HG02981 (cell line): Measurements from ENCODE around the gene NOTCH2.

Source experiments
- ATAC-seq: cut with Tn5 transposase; IDR thresholded peaks from one replicate; pipeline ENCODE4 v1.9.1; 2021; ENCODE audit warnings: mild to moderate bottlenecking, moderate library complexity; ENCODE audit not compliant: unreplicated experiment

NOTCH2 gene

DNA sequence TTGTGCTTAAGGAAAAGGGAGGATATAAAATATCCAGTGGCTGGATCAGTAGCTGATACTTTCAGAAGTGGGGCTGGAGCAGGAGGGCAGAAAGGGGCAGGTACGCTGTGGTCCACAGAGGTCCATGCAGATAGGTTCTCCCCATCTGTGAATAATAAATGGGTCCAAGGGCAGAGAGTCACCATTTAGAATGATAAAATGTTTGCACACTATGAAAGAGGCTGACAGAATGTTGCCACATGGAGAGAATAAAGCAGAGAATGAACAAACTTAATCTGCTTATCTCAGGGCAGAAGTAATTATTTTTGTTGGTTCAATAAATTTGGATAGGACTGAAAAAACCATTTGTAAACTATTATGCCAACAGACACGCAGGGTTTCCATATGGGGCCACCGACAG lies 156.5 kb downstream of the NOTCH2 start:
- no peak for ATAC-seq

GRCh38 chr1:119911775-119912174 lies 157.7 kb downstream of the NOTCH2 start:
- ATAC-seq = no peak

GRCh38 chr1:119910618-119911017 lies 158.8 kb downstream of the NOTCH2 start:
- no peak for ATAC-seq

GRCh38 chr1:119909890-119910596 lies 159.4 kb downstream of the NOTCH2 start:
- ATAC-seq = no peak

- ATAC-seq = no peak
Observed at GRCh38 chr1:119908661-119909060, 160.8 kb downstream of the NOTCH2 start.

DNA sequence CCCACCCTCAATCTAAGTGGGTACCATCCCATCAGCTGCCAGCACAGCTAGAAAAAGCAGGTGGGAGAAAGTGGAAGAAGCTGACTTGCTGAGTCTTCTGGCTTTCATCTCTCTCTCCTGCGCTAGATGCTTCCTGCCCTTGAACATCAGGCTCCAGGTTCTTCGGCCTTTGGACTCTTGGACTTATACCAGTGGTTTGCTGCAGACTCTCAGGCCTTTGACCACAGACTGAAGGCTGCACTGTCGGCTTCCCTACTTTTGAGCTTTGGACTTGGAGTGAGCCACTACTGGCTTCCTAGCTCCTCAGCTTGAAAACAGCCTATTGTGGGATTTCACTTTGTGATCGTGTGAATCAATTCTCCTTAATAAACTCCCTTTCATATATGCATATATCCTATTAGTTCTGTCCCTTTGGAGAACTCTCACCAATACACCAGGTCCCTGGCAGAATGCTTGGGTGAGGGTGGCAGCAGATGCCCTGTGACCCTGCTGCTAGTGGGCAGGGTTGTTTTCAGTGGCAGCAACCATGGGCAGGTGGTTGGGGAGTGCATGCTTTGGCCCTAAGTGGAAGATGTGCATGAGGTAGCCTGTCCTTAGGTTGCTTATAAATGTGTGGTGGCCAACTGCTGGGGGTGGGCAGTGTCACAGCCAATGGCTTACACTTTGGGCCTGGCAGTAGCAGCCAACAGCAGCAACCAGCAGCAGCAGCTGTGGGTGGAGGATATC lies 162.4 kb downstream of the NOTCH2 start:
- no peak for ATAC-seq

DNA sequence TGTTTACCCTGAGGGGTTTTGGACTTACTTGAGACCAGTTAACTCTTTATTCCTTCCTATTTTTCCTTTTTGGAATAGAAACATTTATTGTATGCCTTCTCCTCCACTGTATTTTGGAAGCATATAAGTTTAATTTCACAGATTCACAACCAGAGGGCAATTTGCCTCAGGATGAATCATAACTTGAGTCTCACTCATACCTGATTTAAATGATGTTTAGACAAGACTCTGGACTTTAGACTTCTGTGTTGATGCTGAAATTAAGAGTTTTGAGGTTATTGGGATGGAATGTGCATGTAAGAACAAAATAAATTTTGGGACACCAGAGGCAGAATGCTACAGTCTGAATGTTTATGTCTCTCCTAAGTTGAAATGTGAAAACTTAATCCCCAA lies 166.0 kb downstream of the NOTCH2 start:
- no peak for ATAC-seq

- no peak for ATAC-seq
Observed at GRCh38 chr1:119902775-119903442, 166.6 kb downstream of the NOTCH2 start.

GRCh38 chr1:119898981-119899720 lies 170.3 kb downstream of the NOTCH2 start:
- ATAC-seq = no peak

DNA sequence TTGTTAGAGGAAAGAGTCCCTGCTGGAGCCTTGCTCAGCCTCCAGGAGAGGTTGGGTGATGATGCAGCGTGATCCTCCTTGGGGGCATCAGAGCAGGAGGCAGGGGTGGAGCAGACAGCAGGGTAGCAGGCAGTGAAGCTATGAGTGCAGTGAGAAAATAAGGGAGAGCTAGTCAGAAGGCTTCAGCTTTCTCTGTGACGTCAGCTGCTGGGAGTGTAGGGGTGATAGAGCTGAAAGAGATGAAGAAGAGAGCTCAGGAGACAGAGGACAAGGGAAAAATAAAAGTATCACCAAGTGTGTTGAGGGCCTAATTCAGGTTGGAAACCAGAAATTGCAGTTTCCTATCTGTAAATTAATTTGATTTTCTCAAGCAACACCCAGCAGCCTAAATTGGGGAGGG lies 170.9 kb downstream of the NOTCH2 start:
- ATAC-seq = no peak

DNA sequence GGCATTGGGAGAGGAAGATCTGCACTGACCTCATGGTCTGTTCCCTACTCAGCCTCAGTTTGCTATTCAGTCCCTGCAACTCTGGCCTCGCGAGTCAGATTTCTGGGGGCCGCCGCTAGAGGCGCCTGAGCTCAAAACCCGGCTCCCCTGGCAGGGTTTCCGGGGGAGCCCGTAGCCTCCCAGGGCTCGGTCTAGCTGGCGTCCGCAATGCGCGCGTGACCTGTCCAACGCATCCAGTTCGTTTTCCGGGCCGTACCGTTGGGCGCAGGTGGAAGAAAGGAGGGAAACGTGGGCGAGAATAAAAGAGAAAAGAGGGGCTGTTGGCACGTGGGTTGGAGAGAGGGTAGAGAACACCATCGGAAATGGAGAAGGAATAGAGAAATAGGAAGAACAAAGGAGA lies 173.2 kb downstream of the NOTCH2 start, which contains the start of gene ADAM30:
TSS of gene ADAM30 (minus strand) at position 213 of the 400 bp plus-strand sequence. CDS start at position 34, 179 bp downstream.
- ATAC-seq = no peak

GRCh38 chr1:119895102-119895501 lies 174.4 kb downstream of the NOTCH2 start:
- ATAC-seq = no peak

DNA sequence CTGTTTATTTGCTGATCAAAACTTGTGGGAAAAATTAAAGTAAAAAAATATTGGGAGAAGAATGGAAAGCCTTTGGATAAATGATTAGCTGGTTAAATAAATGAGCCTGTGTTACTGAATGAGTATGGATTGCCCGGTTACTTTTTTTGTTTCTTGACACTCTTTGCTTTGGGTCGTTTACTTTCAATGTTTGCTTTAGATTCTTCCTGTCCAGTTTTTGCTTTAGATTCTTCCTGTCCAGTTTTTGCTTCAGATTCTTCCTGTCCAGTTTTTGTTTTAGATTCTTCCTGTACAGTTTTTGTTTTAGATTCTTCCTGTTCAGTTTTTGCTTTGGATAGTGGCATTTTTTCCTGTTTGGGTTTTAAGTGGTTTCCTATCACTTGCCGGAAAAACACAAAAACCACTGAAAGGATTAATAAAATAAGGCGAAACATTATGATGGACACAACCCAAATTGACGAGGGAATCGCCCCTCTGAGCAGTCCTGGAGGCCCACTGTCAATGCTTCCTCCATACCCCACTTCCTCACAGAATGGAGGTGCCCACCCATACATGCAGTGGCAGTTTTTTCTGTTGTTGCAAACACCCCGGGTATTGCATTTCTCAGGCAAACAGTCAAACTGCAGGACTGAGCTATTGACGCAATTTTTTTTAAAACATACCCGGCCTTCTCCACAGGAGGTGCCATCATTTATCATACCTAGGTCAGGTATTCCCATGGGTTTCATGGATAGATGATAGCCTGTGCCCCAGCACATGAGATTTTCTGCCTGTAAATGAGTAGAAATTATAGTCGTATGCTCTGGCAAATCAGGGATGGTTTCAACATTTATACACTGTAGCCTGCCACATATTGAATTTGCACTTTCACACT lies 175.4 kb downstream of the NOTCH2 start:
- no peak for ATAC-seq

GRCh38 chr1:119893238-119893791 lies 176.1 kb downstream of the NOTCH2 start:
- ATAC-seq = no peak

DNA sequence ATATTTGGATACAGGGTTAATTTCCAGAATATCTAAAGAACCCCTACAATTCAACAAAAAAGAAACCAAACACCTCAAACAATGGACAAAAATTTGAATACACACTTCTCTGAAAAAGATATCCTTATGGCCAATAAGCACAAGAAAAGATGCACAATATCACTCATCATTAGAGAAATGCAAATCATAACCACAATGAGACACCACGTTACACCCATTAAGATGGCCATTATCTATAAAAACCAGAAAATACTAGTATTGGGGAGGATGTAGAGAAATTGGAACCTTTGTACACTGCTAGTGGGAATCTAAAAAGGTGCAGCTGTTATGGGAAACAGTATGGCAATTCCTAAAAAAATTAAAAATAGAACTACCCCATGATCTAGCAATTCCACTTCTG lies 178.1 kb downstream of the NOTCH2 start:
- no peak for ATAC-seq

- no peak for ATAC-seq
Observed at GRCh38 chr1:119888476-119888875, 181.0 kb downstream of the NOTCH2 start.

- ATAC-seq = no peak
Observed at GRCh38 chr1:119887427-119887826, 182.0 kb downstream of the NOTCH2 start.

DNA sequence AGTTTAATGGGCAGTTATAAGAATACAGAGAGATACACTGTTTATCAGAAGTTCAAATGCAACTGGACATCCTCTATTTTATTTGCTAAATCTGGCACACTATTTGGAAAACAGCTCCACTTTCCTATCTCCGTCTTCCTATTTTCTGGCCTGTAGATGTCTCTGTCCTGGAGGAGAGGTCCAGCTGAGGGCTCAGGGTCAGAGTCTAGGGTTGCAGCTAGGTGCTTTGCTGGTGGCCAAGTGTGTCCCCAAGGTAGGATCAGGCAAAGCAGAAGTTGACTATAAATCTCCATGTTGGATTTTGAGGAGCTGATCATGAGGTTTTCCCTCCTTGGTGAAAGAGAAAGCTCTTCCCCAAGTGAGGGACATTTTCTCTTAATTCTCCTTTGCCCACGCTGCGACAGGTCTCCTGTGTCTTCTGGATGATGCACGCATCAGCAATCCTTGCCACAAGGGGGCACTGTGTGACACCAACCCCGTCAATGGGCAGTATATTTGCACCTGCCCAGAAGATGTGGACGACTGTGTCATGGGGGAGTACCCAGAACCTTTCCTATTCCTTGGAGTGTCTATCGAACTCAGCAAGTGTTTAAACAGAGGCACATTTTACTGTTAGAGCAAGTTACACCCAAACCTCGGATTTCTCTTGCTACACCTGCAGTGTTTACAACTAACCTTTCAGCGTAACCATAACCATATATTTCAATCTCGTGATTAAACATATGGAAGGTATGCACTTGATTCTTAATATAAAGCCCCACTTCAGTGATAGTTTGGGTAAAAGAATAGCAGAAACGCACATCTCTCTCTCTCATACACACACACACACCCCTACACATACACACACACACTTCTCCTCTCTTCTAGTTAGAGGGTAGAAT lies 183.3 kb downstream of the NOTCH2 start:
- ATAC-seq = no peak

GRCh38 chr1:119884711-119885110 lies 184.8 kb downstream of the NOTCH2 start:
- no peak for ATAC-seq
